Upper lobe of right lung (tissue), 1 donor: ENCODE measurements around the gene MSRB2. TPM values are rescaled to one million over a fixed set of nuclear protein-coding genes. Genes with fewer than 3 reads are reported as not detected.

Experiments
- ATAC-seq: fragments of 200-7000 bp; cut with Tn5 transposase; one replicate; pipeline ENCODE4 v1.9.1; 2020; ENCODE audit warnings: mild to moderate bottlenecking, moderate library complexity
- DNase-seq: peaks from one replicate; pipeline ENCODE4 v3.0.0-alpha.2; 2020
- H3K27ac ChIP-seq: fragments of 200-600 bp; one replicate; pipeline ENCODE4 v1.8.0; 2022
- H3K27me3 ChIP-seq: fragments of 200-600 bp; one replicate; pipeline ENCODE4 v1.8.0; 2022; ENCODE audit warnings: mild to moderate bottlenecking
- H3K36me3 ChIP-seq: fragments of 200-600 bp; one replicate; pipeline ENCODE4 v1.8.0; 2022
- H3K4me1 ChIP-seq: fragments of 200-600 bp; one replicate; pipeline ENCODE4 v1.8.0; 2022
- H3K4me3 ChIP-seq: fragments of 200-600 bp; one replicate; pipeline ENCODE4 v1.8.0; 2022; ENCODE audit warnings: mild to moderate bottlenecking
- H3K9me3 ChIP-seq: fragments of 200-600 bp; one replicate; pipeline ENCODE4 v1.8.0; 2022
- CTCF ChIP-seq: fragments of 200-600 bp; IDR thresholded peaks from one replicate; pipeline ENCODE4 v1.8.0; 2022; ENCODE audit warnings: antibody characterized with exemption
- intact Hi-C: fragments of 100-400 bp; cut with DNase I; formaldehyde crosslinking; loops from one replicate; pipeline ENCODE4 v1.11.0; 2022
- total RNA-seq: library from RNA; stranded (reverse); fragmentation: NEBNext Ultra II Directional; extraction: Animal tissue kit (Norgen Biotek cat#: 25700); gene quantifications from one replicate; pipeline ENCODE4 v1.2.1, GENCODE V29; 2021
- donor health status: DM: no; HTN: yes; CAD: no; lungs with severe emphysema.

MSRB2 gene
- total RNA-seq, 1 donor from 2014 or later = 27.1 TPM

- no peak for ATAC-seq
- H3K36me3 ChIP-seq = no peaks in the 10 kb centered on the region
- TF ChIP-seq CTCF = no peak
- intact Hi-C loops = no loop called here
- no peak overlapping the region for H3K27ac ChIP-seq
- H3K4me1 ChIP-seq = peaks cover 10% of the 10 kb centered on the region
- no peak overlapping the region for H3K4me3 ChIP-seq
- no peak for DNase-seq
- no peaks in the 10 kb centered on the region for H3K27me3 ChIP-seq
- no peaks in the 10 kb centered on the region for H3K9me3 ChIP-seq
Measured at GRCh38 chr10:23099079-23099478, 3.7 kb downstream of the MSRB2 start.

- no peak for ATAC-seq
- Histone ChIP-seq H3K4me1 (peaks cover 10% of the 10 kb centered on the region), H3K36me3 (peaks cover 5% of the 10 kb centered on the region), H3K4me3 (no peak overlapping the region), H3K9me3 (no peaks in the 10 kb centered on the region), H3K27ac (no peak overlapping the region), H3K27me3 (no peaks in the 10 kb centered on the region)
- intact Hi-C loops = no loop called here
- TF ChIP-seq CTCF = no peak
- no peak for DNase-seq
Measured at GRCh38 chr10:23099816-23100215, 4.4 kb downstream of the MSRB2 start.

- no peak overlapping the region for H3K27ac ChIP-seq
- H3K27me3 ChIP-seq = no peaks in the 10 kb centered on the region
Measured at GRCh38 chr10:23100331-23101030, 5.1 kb downstream of the MSRB2 start.

GRCh38 chr10:23106331-23107072 lies 11.1 kb downstream of the MSRB2 start:
- H3K27me3 ChIP-seq = no peaks in the 10 kb centered on the region
- DNase-seq (no peak), ATAC-seq (no peak)
- intact Hi-C loops = no loop called here
- no peaks in the 10 kb centered on the region for H3K4me1 ChIP-seq
- H3K9me3 ChIP-seq = no peaks in the 10 kb centered on the region
- H3K4me3 ChIP-seq = no peak overlapping the region
- H3K27ac ChIP-seq = no peak overlapping the region
- no peak for TF ChIP-seq CTCF
- peaks cover 66% of the 10 kb centered on the region for H3K36me3 ChIP-seq

More at GRCh38 chr10:23100331-23101030, 5.1 kb downstream of the MSRB2 start:
- Histone ChIP-seq H3K36me3 (peaks cover 12% of the 10 kb centered on the region), H3K4me3 (no peak overlapping the region), H3K4me1 (peaks cover 10% of the 10 kb centered on the region), H3K9me3 (no peaks in the 10 kb centered on the region)
- TF ChIP-seq CTCF = no peak
- no peak for DNase-seq
- intact Hi-C loops = no loop called here
- ATAC-seq = no peak

- no peak for DNase-seq
- no peak for ATAC-seq
- Histone ChIP-seq H3K27me3 (no peaks in the 10 kb centered on the region), H3K4me3 (no peak overlapping the region), H3K4me1 (no peaks in the 10 kb centered on the region), H3K27ac (no peak overlapping the region), H3K9me3 (no peaks in the 10 kb centered on the region), H3K36me3 (peaks cover 70% of the 10 kb centered on the region)
- intact Hi-C loops = no loop called here
- TF ChIP-seq CTCF = no peak
Measured at GRCh38 chr10:23110722-23111516, 15.5 kb downstream of the MSRB2 start.
